HFFc6 (cell line): ENCODE results near the gene CDC123. TPM values are rescaled to one million over a fixed set of nuclear protein-coding genes. Genes with fewer than 3 reads are reported as not detected.
A peak's percentile ranks its signal among the peaks of the same experiment; 100 is the strongest.
"Not testable (repeated sequence)": the region's sequence is repeated elsewhere in the genome, so short reads cannot be mapped to it uniquely, and the experiment has no call there.

ENCODE experiments used
- DNase-seq: peaks from one replicate; pipeline ENCODE4 v3.0.0-alpha.2; 2018
- H3K27ac Mint-ChIP-seq: 2 replicates; pipeline ENCODE4 v1.8.0; 2020; ENCODE audit warnings: mild to moderate bottlenecking, mixed read lengths
- H3K27me3 Mint-ChIP-seq: 2 replicates; pipeline ENCODE4 v1.8.0; 2021; ENCODE audit warnings: mild to moderate bottlenecking, moderate library complexity, mixed read lengths; ENCODE audit not compliant: insufficient read depth
- H3K36me3 Mint-ChIP-seq: 2 replicates; pipeline ENCODE4 v1.8.0; 2021; ENCODE audit warnings: low read depth, mixed read lengths
- H3K4me1 Mint-ChIP-seq: 2 replicates; pipeline ENCODE4 v1.8.0; 2020; ENCODE audit warnings: low read depth, mixed read lengths
- H3K4me3 Mint-ChIP-seq: 2 replicates; pipeline ENCODE4 v1.8.0; 2020; ENCODE audit warnings: mild to moderate bottlenecking, moderate library complexity, mixed read lengths
- H3K9me3 Mint-ChIP-seq: 2 replicates; pipeline ENCODE4 v1.8.0; 2020; ENCODE audit warnings: mild to moderate bottlenecking, mixed read lengths
- CTCF ChIP-seq: fragments of 200-600 bp; sonication (generic); IDR thresholded peaks from 2 replicates; pipeline ENCODE4 v1.5.0; 2021; ENCODE audit warnings: antibody characterized with exemption, mild to moderate bottlenecking
- total RNA-seq, 6 experiments: library from RNA; stranded (reverse); fragmentation: NEBNext Ultra II Directional; extraction: Animal tissue kit (Norgen Biotek cat#: 25700); gene quantifications; 2 replicates in 1 of 6; 3 replicates in 5 of 6; pipeline ENCODE4 v1.2.3, GENCODE V29; 2021

The CDC123 gene
- total RNA-seq, 6 experiments from 2014 or later: 90.9 to 116 (median 99.5) TPM

- Mint-ChIP-seq H3K36me3 (peaks cover 18% of the 10 kb centered on the region), H3K9me3 (no peaks in the 10 kb centered on the region), H3K27me3 (peaks cover 3% of the 10 kb centered on the region), H3K27ac (no peak overlapping the region), H3K4me3 (no peak overlapping the region), H3K4me1 (no peaks in the 10 kb centered on the region)
- DNase-seq: no peak
- no peak for TF ChIP-seq CTCF
These were observed 48.1 kb downstream of the CDC123 start for GRCh38 chr10:12243864-12244620.

GRCh38 chr10:12250181-12250580 is 54.2 kb downstream of the CDC123 start:
- TF ChIP-seq CTCF: no peak
- no peak overlapping the region for H3K4me3 Mint-ChIP-seq
- H3K9me3 Mint-ChIP-seq: no peaks in the 10 kb centered on the region
- peaks cover 3% of the 10 kb centered on the region for H3K27me3 Mint-ChIP-seq
- H3K4me1 Mint-ChIP-seq: no peaks in the 10 kb centered on the region
- no peak overlapping the region for H3K27ac Mint-ChIP-seq
- peaks cover 13% of the 10 kb centered on the region for H3K36me3 Mint-ChIP-seq
- no peak for DNase-seq

GRCh38 chr10:12250702-12251101 is 54.7 kb downstream of the CDC123 start:
- not testable (repeated sequence) for DNase-seq, H3K27ac Mint-ChIP-seq, H3K27me3 Mint-ChIP-seq, H3K4me1 Mint-ChIP-seq, H3K4me3 Mint-ChIP-seq, H3K9me3 Mint-ChIP-seq
- peaks cover 13% of the 10 kb centered on the region for H3K36me3 Mint-ChIP-seq

- no peak overlapping the region for H3K27ac Mint-ChIP-seq
- peaks cover 10% of the 10 kb centered on the region for H3K36me3 Mint-ChIP-seq
- no peak overlapping the region for H3K4me3 Mint-ChIP-seq
- no peak for TF ChIP-seq CTCF
- no peaks in the 10 kb centered on the region for H3K4me1 Mint-ChIP-seq
- H3K27me3 Mint-ChIP-seq: peaks cover 3% of the 10 kb centered on the region
- DNase-seq: no peak
- H3K9me3 Mint-ChIP-seq: no peaks in the 10 kb centered on the region
These were observed 55.6 kb downstream of the CDC123 start for GRCh38 chr10:12251581-12251980.

- no peaks in the 10 kb centered on the region for H3K4me1 Mint-ChIP-seq
- H3K27me3 Mint-ChIP-seq: no peaks in the 10 kb centered on the region; the same call in 1 of the 2 replicates
- no peak for DNase-seq
- H3K36me3 Mint-ChIP-seq: peaks cover 6% of the 10 kb centered on the region; the same call in 1 of the 2 replicates
- no peak overlapping the region for H3K4me3 Mint-ChIP-seq
- H3K27ac Mint-ChIP-seq: no peak overlapping the region
- H3K9me3 Mint-ChIP-seq: no peaks in the 10 kb centered on the region
- TF ChIP-seq CTCF: peak; percentile 62
These were observed 57.0 kb downstream of the CDC123 start for GRCh38 chr10:12252882-12253546.

GRCh38 chr10:12255048-12255447 is 59.1 kb downstream of the CDC123 start:
- Mint-ChIP-seq H3K4me1 (no peaks in the 10 kb centered on the region), H3K9me3 (no peaks in the 10 kb centered on the region), H3K4me3 (no peak overlapping the region), H3K27me3 (peaks cover 2% of the 10 kb centered on the region; the same call in 1 of the 2 replicates), H3K36me3 (peaks cover 4% of the 10 kb centered on the region; the same call in 1 of the 2 replicates), H3K27ac (no peak overlapping the region)
- no peak for TF ChIP-seq CTCF
- no peak for DNase-seq
